ENCODE results near the gene IFT81. TPM values are rescaled to one million over a fixed set of nuclear protein-coding genes. Genes with fewer than 3 reads are reported as not detected.
A peak's percentile ranks its signal among the peaks of the same experiment; 100 is the strongest.

The IFT81 gene
- total RNA-seq, 1 experiment from 2014 or later = 9.0 TPM

DNA sequence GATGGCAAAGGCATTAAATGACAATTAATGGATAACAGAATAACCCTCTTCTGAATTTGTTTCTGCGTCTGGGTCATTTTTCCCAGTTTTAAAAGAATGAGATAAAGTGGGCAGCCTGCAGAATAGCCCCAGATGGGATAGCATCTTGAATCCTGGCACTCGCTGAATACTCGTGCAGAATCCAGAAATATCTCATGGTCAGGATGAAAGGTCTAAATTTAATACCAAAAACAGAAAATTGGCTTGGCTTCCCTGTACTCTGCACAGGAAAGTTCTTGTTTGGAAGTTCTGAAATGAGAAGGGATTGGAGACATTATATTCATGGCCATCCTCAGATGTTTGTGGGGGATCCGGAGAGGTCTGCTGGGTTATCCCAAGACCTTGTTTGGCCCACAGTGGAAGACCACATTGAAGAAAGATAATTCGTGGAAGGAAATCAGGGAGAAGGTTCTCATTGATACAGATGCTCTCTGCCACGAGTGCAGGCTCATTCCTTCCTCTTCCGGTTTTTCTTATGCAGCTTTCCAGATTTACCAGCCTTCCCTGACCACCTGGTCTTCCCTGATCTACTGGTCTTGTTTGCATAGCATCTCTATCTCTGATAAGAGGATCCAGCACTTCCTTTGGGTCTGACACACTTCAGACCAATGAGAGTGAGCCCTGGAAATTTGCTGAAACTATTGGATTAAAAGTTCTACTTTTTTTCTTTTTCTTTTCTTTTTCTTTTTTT lies 6.0 kb upstream of the IFT81 start:
- intact Hi-C loops (cut with micrococcal nuclease) = no loop called here

DNA sequence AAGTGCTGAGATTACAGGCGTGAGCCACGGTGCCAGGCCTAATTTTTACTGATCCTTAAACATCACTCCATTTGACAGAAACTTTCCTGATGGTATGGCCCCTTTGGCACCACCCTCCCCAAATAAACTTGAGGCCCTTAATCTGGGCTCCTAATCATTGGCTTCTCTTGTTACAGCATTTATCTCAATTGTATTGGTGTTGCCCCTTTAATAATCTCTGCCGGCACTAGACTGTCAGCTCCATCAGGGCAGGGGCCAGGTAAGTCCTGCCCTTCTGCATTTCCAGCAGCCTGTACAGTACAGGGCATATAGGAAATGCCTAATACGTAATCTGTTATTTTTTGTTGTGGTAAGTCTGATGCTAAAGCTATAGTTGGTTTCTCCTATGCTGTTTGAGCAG lies 1.2 kb upstream of the IFT81 start:
- intact Hi-C loops (cut with micrococcal nuclease) = no loop called here
- ATAC-seq (no peak), DNase-seq (ENCODE audit: low read depth, low spot score) (no peak)
- H3K4me2 ChIP-seq (ENCODE audit: low read length) = no peak overlapping the region
- no peaks in the 10 kb centered on the region for H3K79me2 ChIP-seq (ENCODE audit: insufficient read depth, low read length)
- H3K36me3 ChIP-seq (ENCODE audit: control insufficient read depth in 1 of 2, insufficient read depth in 2 of 2, low read length in 2 of 2) = no peaks in the 10 kb centered on the region
- no peaks in the 10 kb centered on the region for H4K20me1 ChIP-seq (ENCODE audit: insufficient read depth)
- no peak overlapping the region for H3K4me3 ChIP-seq (replicated peaks in 1 of 2; ENCODE audit: low read depth in 1 of 2, low read length in 2 of 2)
- BruUV-seq (replicated peaks) = no TSS peak
- no peaks in the 10 kb centered on the region for H3K9me3 ChIP-seq (ENCODE audit: control insufficient read depth in 1 of 2, insufficient read depth in 1 of 2, low read depth in 1 of 2, low read length in 2 of 2)
- peak overlapping the region; percentile 94 for H2AFZ ChIP-seq (ENCODE audit: low read depth, low read length, poor library complexity, severe bottlenecking)
- H3K27me3 ChIP-seq (ENCODE audit: insufficient read depth, low read length) = no peaks in the 10 kb centered on the region
- ChIA-PET CTCF (interaction anchor here (1.5 kb wide), 1 partner anchor 308 kb away, joined by 6 read pairs; no protein-coding TSS in a partner anchor), RAD21 (ENCODE audit: low non-redundant PET in 1 of 2, low total read pairs in 2 of 2, uncharacterized antibody in 2 of 2, unreplicated experiment in 2 of 2) (no interaction called here), POLR2A (no interaction called here)
- no peak overlapping the region for H3K9ac ChIP-seq (ENCODE audit: low read length)
- H3K27ac ChIP-seq (ENCODE audit: low read depth, low read length) = no peak overlapping the region
- peaks cover 3 to 10% of the 10 kb centered on the region in 2 experiments; a peak in 3 of 4 replicates for H3K4me1 ChIP-seq (ENCODE audit: control insufficient read depth in 1 of 2, insufficient read depth in 2 of 2, low read length in 2 of 2)
- no peaks in the 10 kb centered on the region for H3K9me2 ChIP-seq (ENCODE audit: insufficient read depth)
- TF ChIP-seq, protein P1, sequence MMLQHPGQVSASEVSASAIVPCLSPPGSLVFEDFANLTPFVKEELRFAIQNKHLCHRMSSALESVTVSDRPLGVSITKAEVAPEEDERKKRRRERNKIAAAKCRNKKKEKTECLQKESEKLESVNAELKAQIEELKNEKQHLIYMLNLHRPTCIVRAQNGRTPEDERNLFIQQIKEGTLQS (IDR thresholded peaks at IDR 0.05) = no peak
- TF ChIP-seq ZFX (IDR thresholded peaks at IDR 0.05) (no peak), JUND (IDR thresholded peaks at IDR 0.05) (no peak), POLR2AphosphoS5 (IDR thresholded peaks at IDR 0.05; ENCODE audit: low read depth, low read length) (no peak), ZNF274 (IDR thresholded peaks at IDR 0.05; ENCODE audit: low read depth, low read length) (no peak), RAD21 (IDR thresholded peaks at IDR 0.05; ENCODE audit: low read depth) (no peak), EZH2phosphoT487 (IDR thresholded peaks at IDR 0.05; ENCODE audit: borderline replicate concordance) (no peak), YY1 (IDR thresholded peaks at IDR 0.05; ENCODE audit: extremely low read depth, insufficient replicate concordance, low read depth, low read length) (no peak), CEBPB (IDR thresholded peaks at IDR 0.05; ENCODE audit: low read depth) (no peak), SRF (IDR thresholded peaks at IDR 0.05; ENCODE audit: low read depth) (no peak), CBX3 (IDR thresholded peaks at IDR 0.05; ENCODE audit: low read depth) (no peak), SIN3A (IDR thresholded peaks at IDR 0.05; ENCODE audit: low read depth) (no peak)
- TF ChIP-seq, protein P2, sequence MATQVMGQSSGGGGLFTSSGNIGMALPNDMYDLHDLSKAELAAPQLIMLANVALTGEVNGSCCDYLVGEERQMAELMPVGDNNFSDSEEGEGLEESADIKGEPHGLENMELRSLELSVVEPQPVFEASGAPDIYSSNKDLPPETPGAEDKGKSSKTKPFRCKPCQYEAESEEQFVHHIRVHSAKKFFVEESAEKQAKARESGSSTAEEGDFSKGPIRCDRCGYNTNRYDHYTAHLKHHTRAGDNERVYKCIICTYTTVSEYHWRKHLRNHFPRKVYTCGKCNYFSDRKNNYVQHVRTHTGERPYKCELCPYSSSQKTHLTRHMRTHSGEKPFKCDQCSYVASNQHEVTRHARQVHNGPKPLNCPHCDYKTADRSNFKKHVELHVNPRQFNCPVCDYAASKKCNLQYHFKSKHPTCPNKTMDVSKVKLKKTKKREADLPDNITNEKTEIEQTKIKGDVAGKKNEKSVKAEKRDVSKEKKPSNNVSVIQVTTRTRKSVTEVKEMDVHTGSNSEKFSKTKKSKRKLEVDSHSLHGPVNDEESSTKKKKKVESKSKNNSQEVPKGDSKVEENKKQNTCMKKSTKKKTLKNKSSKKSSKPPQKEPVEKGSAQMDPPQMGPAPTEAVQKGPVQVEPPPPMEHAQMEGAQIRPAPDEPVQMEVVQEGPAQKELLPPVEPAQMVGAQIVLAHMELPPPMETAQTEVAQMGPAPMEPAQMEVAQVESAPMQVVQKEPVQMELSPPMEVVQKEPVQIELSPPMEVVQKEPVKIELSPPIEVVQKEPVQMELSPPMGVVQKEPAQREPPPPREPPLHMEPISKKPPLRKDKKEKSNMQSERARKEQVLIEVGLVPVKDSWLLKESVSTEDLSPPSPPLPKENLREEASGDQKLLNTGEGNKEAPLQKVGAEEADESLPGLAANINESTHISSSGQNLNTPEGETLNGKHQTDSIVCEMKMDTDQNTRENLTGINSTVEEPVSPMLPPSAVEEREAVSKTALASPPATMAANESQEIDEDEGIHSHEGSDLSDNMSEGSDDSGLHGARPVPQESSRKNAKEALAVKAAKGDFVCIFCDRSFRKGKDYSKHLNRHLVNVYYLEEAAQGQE (IDR thresholded peaks at IDR 0.05; ENCODE audit: low read depth) = no peak
- TF ChIP-seq, protein P3, sequence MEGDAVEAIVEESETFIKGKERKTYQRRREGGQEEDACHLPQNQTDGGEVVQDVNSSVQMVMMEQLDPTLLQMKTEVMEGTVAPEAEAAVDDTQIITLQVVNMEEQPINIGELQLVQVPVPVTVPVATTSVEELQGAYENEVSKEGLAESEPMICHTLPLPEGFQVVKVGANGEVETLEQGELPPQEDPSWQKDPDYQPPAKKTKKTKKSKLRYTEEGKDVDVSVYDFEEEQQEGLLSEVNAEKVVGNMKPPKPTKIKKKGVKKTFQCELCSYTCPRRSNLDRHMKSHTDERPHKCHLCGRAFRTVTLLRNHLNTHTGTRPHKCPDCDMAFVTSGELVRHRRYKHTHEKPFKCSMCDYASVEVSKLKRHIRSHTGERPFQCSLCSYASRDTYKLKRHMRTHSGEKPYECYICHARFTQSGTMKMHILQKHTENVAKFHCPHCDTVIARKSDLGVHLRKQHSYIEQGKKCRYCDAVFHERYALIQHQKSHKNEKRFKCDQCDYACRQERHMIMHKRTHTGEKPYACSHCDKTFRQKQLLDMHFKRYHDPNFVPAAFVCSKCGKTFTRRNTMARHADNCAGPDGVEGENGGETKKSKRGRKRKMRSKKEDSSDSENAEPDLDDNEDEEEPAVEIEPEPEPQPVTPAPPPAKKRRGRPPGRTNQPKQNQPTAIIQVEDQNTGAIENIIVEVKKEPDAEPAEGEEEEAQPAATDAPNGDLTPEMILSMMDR (IDR thresholded peaks at IDR 0.05 in 2 of 3, conservative IDR thresholded peaks at IDR 0.05 in 1 of 3; ENCODE audit: borderline replicate concordance in 1 of 3, insufficient read depth in 1 of 3, low read depth in 2 of 3, low read length in 2 of 3) = no peak
- TF ChIP-seq, protein P4, sequence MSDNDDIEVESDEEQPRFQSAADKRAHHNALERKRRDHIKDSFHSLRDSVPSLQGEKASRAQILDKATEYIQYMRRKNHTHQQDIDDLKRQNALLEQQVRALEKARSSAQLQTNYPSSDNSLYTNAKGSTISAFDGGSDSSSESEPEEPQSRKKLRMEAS (IDR thresholded peaks at IDR 0.05) = no peak

More for the DNA sequence above, 6.0 kb upstream of the IFT81 start:
- H3K4me2 ChIP-seq (ENCODE audit: low read length) = no peak overlapping the region
- DNase-seq (ENCODE audit: low read depth, low spot score) (no peak), ATAC-seq (no peak)
- CTCF ChIA-PET = no interaction called here
- H3K27me3 ChIP-seq (ENCODE audit: insufficient read depth, low read length) = no peaks in the 10 kb centered on the region
- H3K79me2 ChIP-seq (ENCODE audit: insufficient read depth, low read length) = no peaks in the 10 kb centered on the region
- TF ChIP-seq CEBPB (IDR thresholded peaks at IDR 0.05; ENCODE audit: low read depth) = no peak
- H4K20me1 ChIP-seq (ENCODE audit: insufficient read depth) = no peaks in the 10 kb centered on the region
- H3K9me2 ChIP-seq (ENCODE audit: insufficient read depth) = no peaks in the 10 kb centered on the region
- H3K9me3 ChIP-seq (ENCODE audit: control insufficient read depth in 1 of 2, insufficient read depth in 1 of 2, low read depth in 1 of 2, low read length in 2 of 2) = no peaks in the 10 kb centered on the region
- no peaks in the 10 kb centered on the region for H3K4me1 ChIP-seq (ENCODE audit: control insufficient read depth in 1 of 2, insufficient read depth in 2 of 2, low read length in 2 of 2)
- no TSS peak for BruUV-seq (replicated peaks)
- H3K36me3 ChIP-seq (ENCODE audit: control insufficient read depth in 1 of 2, insufficient read depth in 2 of 2, low read length in 2 of 2) = no peaks in the 10 kb centered on the region
- RAD21 ChIA-PET (ENCODE audit: low non-redundant PET in 1 of 2, low total read pairs in 2 of 2, uncharacterized antibody in 2 of 2, unreplicated experiment in 2 of 2) = no interaction called here
- no peak overlapping the region for H3K9ac ChIP-seq (ENCODE audit: low read length)
- H3K4me3 ChIP-seq (replicated peaks in 1 of 2; ENCODE audit: low read depth in 1 of 2, low read length in 2 of 2) = no peak overlapping the region
- POLR2A ChIA-PET = no interaction called here
- H3K27ac ChIP-seq (ENCODE audit: low read depth, low read length) = no peak overlapping the region
- H2AFZ ChIP-seq (ENCODE audit: low read depth, low read length, poor library complexity, severe bottlenecking) = no peak overlapping the region

Measured in HCT116 (cell line).